GM13977 (cell line): ENCODE data around the gene LIPE.
A peak's percentile ranks its signal among the peaks of the same experiment; 100 is the strongest.

Source experiments
- DNase-seq: peaks from one replicate; pipeline ENCODE4 v3.0.0; 2012; ENCODE audit warnings: low spot score
- in situ Hi-C: fragments of 300-500 bp; cut with MboI; formaldehyde crosslinking; loops from one replicate; pipeline ENCODE4 v1.12.0; 2022; ENCODE audit warnings: low sequenced_read_pairs, low pct_unique_long_range_greater_than_20kb, mixed read lengths, inconsistent platforms; ENCODE audit not compliant: unreplicated experiment
- TF ChIP-seq, protein P1 (sequence below): IDR thresholded peaks from 2 replicates; pipeline ENCODE4 v1.5.1; 2012; ENCODE audit warnings: mild to moderate bottlenecking, control low read depth; ENCODE audit not compliant: insufficient read depth; ENCODE audit errors: extremely low read depth, missing control alignments

LIPE gene

DNA sequence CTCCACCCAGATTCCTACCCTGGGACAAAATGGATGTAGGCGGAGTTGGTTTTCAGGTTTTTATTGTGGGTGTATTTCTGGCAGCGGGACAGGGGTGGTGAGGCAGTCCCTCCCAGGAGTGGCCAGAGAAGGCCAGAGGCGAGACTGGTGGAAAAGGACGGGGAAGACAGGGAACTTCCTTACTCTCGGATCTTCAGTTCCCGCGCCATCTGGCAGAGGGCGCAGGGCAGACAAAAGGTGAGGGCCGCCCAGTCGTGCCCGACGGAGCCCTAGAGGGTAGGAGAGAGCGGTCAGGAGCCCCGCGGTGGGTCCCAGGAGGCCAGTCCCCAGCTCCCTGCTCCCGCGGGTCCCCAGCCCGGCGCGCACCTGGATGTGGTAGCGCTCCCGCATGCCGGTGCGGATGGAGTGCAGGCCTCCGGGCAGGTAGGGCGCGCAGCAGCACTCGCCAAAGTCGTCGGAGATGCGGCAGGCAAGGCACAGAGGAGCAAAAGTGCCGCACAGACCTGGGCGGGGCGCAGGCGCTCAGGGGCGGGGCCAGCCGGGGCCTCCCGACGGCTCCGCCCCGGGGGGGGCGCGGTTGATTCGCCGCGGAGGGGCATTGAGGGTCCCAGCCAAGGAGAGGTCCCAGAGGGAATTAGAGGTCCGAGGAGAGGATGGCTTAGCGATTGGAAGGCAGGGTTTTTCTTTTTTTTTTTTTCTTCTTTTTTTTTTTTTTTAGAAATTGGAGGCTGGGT, 40.0 kb downstream of the LIPE start:
- DNase-seq, result peak; percentile 83
- TF ChIP-seq, protein P1, sequence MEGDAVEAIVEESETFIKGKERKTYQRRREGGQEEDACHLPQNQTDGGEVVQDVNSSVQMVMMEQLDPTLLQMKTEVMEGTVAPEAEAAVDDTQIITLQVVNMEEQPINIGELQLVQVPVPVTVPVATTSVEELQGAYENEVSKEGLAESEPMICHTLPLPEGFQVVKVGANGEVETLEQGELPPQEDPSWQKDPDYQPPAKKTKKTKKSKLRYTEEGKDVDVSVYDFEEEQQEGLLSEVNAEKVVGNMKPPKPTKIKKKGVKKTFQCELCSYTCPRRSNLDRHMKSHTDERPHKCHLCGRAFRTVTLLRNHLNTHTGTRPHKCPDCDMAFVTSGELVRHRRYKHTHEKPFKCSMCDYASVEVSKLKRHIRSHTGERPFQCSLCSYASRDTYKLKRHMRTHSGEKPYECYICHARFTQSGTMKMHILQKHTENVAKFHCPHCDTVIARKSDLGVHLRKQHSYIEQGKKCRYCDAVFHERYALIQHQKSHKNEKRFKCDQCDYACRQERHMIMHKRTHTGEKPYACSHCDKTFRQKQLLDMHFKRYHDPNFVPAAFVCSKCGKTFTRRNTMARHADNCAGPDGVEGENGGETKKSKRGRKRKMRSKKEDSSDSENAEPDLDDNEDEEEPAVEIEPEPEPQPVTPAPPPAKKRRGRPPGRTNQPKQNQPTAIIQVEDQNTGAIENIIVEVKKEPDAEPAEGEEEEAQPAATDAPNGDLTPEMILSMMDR, result peak; percentile 33
- in situ Hi-C loops, result no loop called here

DNA sequence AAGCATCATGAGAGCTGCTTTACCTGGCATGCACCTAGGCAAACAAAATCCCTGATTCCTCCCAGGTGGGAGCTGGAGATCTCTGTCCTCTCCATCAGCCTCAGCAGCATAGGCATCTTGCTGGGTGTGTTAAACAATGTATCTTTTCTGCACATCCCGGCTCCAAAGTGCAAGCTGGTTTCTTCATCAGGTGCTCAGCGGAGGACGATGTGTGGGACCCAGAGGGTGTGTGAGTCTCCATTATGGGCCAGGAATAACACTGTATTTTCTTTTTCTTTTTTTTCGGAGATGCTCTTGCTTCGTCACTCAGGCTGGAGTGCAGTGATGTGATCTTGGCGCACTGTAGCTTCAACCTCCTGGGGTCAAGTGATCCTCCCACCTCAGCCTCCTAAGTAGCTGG, 47.0 kb downstream of the LIPE start:
- in situ Hi-C loops, result no loop called here
- TF ChIP-seq, protein P1, result no peak
- DNase-seq, result no peak

DNA sequence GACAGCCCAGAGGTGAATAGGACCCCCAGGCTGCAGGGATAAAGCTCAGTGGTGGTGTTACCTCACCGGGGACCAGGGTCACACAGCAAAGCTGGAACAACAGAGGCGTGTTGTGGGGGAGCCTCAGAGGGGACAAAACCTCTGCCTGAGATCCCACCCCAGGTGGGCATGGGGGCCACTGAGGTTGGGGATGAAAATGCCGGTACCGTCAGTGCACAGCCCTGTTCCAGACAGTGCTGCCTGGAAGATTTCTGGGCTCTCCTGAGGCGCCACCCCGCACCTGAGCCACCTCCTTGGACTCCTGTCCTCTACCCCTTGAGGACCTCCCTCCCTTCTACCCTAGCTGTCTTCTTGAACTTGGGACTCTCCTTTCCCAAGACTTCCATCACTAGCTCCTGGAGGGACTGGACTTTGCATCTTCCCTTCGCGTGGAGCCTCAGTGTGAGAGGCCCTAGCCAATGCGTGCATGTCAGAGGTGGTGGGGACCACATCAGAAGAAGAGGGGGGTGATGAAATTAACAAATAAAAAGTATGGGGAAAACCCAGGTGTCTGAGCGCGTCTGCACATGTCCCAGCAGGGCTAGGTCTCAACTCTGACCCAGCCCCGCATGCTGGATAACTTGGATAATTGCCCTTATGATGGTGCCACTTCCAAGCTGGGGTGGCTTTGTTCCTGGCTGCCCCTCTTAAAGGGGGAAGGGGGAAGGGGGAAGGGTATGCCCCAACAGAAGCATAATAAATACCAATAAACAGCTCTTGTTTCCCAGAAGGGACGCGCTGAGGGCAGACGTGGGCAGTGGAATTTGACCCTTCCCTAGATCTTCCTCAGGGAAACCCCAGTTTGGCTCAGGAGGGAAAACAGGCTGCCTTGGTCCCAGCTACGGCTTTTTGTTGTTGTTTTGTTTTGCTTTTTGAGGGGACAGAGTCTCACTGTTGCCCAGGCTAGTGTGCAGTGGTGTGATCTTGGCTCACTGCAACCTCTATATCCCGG, 48.7 kb downstream of the LIPE start:
- in situ Hi-C loops, result no loop called here
- TF ChIP-seq, protein P1, result no peak
- DNase-seq, result no peak

DNA sequence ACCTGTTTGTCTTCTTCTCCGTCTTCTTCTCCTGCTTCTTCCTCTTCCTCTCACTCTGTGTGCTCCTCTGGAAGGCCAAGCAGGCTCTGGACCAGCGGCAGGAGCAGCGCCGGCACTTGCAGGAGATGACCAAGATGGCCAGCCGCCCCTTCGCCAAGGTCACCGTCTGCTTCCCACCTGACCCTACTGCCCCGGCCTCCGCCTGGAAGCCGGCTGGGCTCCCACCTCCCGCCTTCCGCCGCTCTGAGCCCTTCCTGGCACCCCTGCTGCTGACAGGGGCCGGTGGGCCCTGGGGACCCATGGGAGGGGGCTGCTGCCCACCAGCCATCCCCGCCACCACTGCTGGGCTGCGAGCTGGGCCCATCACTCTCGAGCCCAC, 51.0 kb downstream of the LIPE start:
- in situ Hi-C loops, result no loop called here

DNA sequence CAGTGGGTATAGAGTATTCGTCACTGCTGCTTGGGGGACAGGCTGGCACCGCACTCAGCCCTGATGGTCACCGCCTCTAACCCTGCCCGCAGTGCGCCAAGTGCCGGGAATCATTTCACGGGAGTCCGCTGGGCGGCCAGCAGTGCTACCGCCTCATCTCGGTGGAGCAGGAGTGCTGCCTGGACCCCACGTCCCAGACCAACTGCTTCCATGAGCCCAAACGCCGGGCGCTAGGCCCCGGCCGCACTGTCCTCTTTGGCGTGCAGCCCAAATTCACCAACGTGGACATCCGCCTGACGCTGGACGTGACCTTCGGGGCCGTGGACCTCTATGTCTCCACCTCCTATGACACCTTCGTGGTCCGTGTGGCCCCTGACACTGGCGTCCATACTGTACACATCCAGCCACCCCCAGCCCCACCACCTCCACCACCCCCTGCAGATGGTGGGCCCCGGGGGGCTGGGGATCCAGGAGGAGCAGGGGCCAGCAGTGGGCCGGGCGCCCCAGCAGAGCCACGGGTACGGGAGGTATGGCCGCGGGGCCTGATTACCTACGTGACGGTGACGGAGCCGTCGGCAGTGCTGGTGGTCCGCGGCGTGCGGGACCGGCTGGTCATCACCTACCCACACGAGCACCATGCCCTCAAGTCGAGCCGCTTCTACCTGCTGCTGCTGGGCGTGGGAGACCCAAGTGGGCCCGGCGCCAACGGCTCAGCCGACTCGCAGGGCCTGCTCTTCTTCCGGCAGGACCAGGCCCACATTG, 51.6 kb downstream of the LIPE start:
- no peak for DNase-seq
- TF ChIP-seq, protein P1, result no peak
- in situ Hi-C loops, result no loop called here

More for the DNA sequence above, 51.0 kb downstream of the LIPE start:
- TF ChIP-seq, protein P1, result no peak
- no peak for DNase-seq

DNA sequence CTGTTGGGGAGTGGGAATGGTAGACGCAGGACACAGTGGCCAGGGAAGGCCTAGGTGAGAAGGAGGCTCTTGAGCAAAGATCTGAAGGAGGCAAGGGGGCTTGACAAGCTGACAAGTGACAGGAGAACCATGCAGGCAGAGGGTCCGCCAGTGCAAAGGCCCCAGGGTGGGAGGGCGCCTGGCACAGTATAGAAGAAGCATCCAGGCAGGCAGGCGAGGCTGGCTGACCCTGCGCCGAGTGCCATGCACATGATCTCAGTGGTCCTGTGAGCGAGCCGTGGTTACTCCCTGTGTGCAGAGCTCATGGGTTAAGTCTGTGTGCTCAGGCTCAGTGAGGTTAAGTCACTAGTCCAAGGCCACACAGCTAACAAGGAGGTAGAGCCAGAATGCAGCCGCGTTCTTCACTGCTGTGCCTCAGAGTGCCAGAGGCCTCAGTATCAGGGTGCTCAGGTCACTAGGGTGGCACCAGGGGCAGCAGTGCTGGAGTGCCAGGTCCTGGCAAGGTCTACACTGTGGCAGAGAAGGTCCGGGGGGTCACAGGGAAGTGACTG, 52.3 kb downstream of the LIPE start:
- in situ Hi-C loops, result no loop called here
- TF ChIP-seq, protein P1, result no peak
- no peak for DNase-seq
